ENCODE data around the gene ADRA2A.

DNA sequence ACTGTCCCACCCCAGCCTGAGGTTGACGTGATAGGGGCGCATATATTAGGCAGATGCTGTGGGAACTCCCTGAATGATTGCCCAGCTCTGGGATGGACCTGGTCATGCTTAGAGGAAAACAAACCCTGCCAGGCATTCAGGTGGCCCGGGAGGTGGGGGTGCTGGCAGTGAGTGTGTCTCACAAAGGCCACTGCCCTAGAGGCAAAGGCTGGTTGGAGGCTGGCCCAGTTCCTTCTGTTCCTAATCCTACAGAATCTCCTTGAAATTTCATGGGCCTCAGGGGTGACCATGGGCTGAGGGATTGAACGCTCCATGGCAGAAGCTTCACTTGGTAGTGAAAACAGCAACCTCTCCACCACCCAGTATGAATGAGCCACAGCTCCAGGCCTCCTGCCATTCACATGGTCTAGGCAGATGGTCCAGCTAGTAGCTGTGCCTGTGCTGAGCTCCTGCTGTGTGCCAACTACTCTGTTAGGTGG, 25.6 kb downstream of the ADRA2A start:
- no peak for TF ChIP-seq ZNF140 (tag by site-specific recombination; IDR thresholded peaks at IDR 0.05)
- TF ChIP-seq YY2 (tag by site-specific recombination; IDR thresholded peaks at IDR 0.05), result no peak
- TF ChIP-seq SCRT1 (tag by site-specific recombination; IDR thresholded peaks at IDR 0.05; ENCODE audit: borderline replicate concordance), result no peak
- TF ChIP-seq, protein P1, sequence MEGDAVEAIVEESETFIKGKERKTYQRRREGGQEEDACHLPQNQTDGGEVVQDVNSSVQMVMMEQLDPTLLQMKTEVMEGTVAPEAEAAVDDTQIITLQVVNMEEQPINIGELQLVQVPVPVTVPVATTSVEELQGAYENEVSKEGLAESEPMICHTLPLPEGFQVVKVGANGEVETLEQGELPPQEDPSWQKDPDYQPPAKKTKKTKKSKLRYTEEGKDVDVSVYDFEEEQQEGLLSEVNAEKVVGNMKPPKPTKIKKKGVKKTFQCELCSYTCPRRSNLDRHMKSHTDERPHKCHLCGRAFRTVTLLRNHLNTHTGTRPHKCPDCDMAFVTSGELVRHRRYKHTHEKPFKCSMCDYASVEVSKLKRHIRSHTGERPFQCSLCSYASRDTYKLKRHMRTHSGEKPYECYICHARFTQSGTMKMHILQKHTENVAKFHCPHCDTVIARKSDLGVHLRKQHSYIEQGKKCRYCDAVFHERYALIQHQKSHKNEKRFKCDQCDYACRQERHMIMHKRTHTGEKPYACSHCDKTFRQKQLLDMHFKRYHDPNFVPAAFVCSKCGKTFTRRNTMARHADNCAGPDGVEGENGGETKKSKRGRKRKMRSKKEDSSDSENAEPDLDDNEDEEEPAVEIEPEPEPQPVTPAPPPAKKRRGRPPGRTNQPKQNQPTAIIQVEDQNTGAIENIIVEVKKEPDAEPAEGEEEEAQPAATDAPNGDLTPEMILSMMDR (tag by site-specific recombination; IDR thresholded peaks at IDR 0.05), result no peak
- no peak for TF ChIP-seq ZNF274 (IDR thresholded peaks at IDR 0.05; ENCODE audit: low read length)
- no peak for TF ChIP-seq ZNF274 (tag by site-specific recombination; IDR thresholded peaks at IDR 0.05; ENCODE audit: borderline replicate concordance)
- TF ChIP-seq, protein P2, sequence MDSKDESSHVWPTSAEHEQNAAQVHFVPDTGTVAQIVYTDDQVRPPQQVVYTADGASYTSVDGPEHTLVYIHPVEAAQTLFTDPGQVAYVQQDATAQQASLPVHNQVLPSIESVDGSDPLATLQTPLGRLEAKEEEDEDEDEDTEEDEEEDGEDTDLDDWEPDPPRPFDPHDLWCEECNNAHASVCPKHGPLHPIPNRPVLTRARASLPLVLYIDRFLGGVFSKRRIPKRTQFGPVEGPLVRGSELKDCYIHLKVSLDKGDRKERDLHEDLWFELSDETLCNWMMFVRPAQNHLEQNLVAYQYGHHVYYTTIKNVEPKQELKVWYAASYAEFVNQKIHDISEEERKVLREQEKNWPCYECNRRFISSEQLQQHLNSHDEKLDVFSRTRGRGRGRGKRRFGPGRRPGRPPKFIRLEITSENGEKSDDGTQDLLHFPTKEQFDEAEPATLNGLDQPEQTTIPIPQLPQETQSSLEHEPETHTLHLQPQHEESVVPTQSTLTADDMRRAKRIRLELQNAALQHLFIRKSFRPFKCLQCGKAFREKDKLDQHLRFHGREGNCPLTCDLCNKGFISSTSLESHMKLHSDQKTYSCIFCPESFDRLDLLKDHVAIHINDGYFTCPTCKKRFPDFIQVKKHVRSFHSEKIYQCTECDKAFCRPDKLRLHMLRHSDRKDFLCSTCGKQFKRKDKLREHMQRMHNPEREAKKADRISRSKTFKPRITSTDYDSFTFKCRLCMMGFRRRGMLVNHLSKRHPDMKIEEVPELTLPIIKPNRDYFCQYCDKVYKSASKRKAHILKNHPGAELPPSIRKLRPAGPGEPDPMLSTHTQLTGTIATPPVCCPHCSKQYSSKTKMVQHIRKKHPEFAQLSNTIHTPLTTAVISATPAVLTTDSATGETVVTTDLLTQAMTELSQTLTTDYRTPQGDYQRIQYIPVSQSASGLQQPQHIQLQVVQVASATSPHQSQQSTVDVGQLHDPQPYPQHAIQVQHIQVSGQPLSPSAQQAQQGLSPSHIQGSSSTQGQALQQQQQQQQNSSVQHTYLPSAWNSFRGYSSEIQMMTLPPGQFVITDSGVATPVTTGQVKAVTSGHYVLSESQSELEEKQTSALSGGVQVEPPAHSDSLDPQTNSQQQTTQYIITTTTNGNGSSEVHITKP (tag by site-specific recombination; IDR thresholded peaks at IDR 0.05), result no peak
- TF ChIP-seq ZNF416 (tag by site-specific recombination; IDR thresholded peaks at IDR 0.05), result no peak
- no peak for TF ChIP-seq ZNF24 (tag by site-specific recombination; IDR thresholded peaks at IDR 0.05)
- TF ChIP-seq, protein P3, sequence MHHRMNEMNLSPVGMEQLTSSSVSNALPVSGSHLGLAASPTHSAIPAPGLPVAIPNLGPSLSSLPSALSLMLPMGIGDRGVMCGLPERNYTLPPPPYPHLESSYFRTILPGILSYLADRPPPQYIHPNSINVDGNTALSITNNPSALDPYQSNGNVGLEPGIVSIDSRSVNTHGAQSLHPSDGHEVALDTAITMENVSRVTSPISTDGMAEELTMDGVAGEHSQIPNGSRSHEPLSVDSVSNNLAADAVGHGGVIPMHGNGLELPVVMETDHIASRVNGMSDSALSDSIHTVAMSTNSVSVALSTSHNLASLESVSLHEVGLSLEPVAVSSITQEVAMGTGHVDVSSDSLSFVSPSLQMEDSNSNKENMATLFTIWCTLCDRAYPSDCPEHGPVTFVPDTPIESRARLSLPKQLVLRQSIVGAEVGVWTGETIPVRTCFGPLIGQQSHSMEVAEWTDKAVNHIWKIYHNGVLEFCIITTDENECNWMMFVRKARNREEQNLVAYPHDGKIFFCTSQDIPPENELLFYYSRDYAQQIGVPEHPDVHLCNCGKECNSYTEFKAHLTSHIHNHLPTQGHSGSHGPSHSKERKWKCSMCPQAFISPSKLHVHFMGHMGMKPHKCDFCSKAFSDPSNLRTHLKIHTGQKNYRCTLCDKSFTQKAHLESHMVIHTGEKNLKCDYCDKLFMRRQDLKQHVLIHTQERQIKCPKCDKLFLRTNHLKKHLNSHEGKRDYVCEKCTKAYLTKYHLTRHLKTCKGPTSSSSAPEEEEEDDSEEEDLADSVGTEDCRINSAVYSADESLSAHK (tag by site-specific recombination; IDR thresholded peaks at IDR 0.05), result no peak
- TF ChIP-seq ZBTB20 (tag by site-specific recombination; IDR thresholded peaks at IDR 0.05), result no peak
- no peak for TF ChIP-seq ZNF354C (tag by site-specific recombination; IDR thresholded peaks at IDR 0.05; ENCODE audit: borderline replicate concordance, low read depth)
- TF ChIP-seq ZNF121 (tag by site-specific recombination; IDR thresholded peaks at IDR 0.05), result no peak
- no peak for TF ChIP-seq ZNF335 (tag by site-specific recombination; conservative IDR thresholded peaks at IDR 0.05)

All from HEK293 (cell line).